Effector CD4-positive, alpha-beta T cell (primary cell): ENCODE data around the gene GNMT.
A peak's percentile ranks its signal among the peaks of the same experiment; 100 is the strongest.
"Not testable (repeated sequence)": the region's sequence is repeated elsewhere in the genome, so short reads cannot be mapped to it uniquely, and the experiment has no call there.

Source experiments
- DNase-seq: peaks from one replicate; pipeline ENCODE4 v3.0.0-alpha.2; 2020
- total RNA-seq: gene quantifications from one replicate; lab custom pipeline; 2026; lab: John Stamatoyannopoulos, UW

The GNMT gene
- 1.1 reads per million for total RNA-seq

DNA sequence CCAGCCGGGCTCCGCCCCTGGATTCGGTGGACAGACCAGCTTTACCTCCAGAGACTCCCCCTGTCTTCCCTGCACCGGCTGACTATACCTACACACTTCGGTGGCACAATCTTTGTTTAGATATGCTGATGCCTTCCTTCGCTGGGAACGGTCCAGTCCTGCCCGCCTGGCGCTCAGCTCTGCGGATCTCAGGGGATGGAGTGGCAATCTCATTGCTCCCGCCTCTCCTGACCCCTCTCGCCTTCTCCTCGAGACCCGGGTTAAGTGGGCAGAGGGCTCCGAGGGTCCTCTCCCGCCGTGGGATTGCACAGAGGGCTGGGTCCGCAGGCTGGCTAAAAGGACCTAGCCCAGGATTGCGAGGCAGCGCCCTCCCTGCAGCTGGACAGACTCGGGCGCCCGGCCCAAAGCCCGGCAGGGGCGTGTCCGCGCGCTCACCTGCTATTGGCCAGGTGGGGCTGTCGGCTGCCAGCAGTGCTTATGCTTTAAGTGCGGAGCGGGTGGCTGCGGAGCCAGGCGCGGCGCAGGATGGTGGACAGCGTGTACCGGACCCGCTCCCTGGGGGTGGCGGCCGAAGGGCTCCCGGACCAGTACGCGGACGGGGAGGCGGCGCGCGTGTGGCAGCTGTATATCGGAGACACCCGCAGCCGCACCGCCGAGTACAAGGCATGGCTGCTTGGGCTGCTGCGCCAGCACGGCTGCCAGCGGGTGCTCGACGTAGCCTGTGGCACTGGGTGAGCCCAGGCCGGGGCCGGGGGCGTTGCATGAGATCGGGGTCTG is at the start of gene GNMT:
GNMT (plus strand) TSS at position 512 of the 777 bp plus-strand sequence; CDS start at position 526, 14 bp downstream.
- peak; percentile 18 for DNase-seq

DNA sequence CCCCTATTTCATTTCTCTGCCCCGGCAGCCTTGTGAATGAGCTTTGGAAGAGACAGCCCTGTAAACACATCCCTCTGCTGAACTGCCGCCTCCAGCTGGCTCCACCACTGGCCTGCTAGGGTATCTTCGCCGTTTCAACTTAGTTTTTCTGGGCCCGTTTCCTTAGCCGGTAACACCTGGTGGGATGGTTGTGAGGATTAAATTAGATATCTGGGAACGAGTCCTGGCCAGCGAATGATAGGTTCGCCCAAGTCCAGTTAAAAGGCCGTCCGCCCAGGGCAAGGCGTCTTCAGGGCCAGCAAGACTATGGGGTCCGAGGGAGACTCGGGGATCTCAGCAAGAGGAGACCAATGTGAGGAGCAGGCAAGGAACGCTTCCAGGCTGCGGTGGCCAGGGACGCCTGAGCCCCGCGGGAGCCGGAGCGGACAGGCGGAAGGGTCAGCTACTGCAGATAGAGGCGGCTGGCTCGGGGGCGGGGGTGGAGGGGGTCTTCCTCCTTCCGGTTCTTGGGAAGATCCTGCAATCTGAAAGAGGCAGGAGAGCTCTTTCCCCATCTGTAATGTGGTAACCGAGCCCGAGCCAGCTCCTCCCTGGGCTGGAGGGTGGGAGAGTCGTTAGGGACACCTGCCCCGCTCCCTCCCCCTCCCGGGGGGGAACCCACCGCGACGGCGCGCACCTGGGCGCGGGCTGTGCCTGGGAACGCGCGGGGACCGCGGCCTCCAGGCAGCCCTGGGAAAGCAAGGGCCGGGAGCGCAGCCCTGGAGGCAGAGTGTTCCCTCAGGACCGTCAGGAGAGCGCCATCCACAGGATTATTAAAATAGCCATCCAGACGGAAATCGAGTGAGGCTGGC is 49.2 kb upstream of the GNMT start:
- no peak for DNase-seq

DNA sequence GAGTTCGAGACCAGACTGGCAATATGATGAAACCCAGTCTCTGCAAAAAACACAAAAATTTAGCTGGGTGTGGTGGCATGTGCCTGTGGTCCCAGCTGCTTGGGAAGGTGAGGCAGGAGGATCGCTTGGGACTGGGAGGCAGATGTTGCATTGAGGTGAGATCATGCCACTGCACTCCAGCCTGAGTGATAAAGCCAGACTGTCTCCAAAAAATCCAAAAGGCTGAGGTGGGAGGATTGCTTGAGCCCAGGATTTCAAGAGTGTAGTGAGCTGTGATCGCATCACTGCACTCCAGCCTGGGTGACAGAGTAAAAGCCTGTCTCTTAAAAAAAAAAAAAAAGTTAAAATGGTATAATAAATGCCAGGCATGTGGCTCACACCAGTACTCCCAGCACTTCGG is 46.0 kb upstream of the GNMT start:
- no peak for DNase-seq

DNA sequence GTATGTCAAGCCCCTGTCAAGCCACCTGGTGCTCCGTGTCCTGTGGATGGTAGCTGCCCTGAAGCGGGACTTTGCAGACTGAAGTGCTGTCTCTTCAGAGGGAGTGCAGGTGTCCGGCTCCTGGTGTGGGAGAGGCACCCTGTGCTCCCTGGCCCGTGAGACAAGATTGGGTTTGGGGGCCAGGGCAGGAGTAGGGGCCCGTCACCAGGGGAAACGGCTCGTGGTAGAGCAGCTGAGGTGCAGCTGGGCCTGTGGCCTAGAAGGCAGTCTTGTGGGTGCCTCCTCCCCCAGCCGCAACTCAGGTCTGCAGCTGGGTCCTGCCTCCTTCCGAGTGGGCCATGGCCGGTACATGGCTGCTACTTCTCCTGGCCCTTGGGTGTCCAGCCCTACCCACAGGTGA is 44.8 kb upstream of the GNMT start, which contains the start of gene PTCRA:
PTCRA (plus strand) TSS at position 322 of the 400 bp plus-strand sequence; CDS start at position 339, 17 bp downstream.
- DNase-seq: no peak

DNA sequence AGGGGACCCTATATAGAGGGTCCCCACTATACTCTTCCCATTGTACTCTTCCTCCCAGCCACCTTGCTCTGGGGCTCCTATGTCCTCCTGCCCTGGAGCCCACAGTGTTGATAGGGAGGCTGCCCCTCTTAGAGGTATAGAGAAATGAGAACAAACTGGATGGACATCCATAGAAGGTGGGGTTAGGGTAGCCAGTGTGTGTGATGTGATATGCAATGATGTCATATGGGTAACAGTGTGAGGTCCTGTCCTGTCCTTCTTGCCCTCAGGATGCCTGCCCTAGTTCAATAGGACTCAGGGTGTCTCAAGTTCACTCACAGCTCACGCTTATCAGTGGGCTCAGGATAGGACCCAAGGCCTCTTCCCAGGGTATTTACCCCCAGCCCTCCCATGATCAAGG is 44.3 kb upstream of the GNMT start:
- DNase-seq: no peak

DNA sequence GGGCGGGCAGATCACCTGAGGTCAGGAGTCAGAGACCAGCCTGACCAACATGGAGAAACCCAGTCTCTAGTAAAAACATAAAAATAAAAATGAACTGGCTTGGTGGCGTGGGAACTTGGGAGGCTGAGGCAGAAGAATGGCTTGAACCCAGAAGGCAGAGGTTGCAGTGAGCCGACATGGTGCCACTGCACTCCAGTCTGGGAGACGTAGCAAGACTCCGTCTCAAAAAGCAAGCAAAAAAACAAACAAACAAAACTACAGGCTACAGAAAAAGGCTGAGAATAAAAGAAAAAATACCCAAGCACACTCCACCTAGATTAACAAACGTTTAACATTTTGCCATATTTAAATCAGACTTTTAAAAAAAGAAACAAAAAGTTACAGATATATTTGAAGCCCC is 38.8 kb upstream of the GNMT start:
- DNase-seq: no peak

DNA sequence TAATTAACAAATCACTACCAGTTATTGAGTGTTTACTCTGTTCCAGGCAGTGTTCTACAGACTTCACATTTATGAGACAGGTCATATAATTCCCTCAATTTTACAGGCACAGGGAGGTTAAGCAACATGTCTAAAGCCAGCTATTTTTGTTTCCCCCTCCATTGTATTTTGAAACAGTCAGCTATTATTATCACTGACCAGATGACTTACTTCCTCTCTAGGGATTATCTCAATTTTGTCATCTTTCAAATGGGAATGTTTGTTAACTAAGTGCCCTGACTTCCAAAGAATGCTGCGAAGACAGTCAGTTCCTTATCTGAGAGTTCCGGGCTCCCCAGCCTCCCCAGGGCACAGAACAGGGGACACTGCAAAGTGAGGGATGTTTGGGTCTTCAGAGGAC is 36.9 kb upstream of the GNMT start:
- DNase-seq: no peak

DNA sequence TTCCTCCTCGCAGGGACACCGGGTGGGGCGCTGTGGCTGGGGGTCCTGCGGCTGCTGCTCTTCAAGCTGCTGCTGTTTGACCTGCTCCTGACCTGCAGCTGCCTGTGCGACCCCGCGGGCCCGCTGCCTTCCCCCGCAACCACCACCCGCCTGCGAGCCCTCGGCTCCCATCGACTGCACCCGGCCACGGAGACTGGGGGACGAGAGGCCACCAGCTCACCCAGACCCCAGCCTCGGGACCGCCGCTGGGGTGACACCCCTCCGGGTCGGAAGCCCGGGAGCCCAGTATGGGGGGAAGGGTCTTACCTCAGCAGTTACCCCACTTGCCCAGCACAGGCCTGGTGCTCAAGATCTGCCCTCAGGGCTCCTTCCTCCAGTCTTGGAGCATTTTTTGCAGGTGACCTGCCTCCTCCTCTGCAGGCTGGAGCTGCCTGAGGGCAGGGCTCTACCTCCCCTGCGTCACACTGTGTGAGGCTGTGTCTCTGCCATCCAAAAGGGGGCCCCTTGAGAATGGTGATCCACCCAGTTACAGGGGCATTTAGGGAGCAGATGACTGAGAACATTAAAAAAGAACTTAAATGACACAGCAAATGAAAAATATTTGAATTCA is 35.2 kb upstream of the GNMT start:
- DNase-seq: no peak

DNA sequence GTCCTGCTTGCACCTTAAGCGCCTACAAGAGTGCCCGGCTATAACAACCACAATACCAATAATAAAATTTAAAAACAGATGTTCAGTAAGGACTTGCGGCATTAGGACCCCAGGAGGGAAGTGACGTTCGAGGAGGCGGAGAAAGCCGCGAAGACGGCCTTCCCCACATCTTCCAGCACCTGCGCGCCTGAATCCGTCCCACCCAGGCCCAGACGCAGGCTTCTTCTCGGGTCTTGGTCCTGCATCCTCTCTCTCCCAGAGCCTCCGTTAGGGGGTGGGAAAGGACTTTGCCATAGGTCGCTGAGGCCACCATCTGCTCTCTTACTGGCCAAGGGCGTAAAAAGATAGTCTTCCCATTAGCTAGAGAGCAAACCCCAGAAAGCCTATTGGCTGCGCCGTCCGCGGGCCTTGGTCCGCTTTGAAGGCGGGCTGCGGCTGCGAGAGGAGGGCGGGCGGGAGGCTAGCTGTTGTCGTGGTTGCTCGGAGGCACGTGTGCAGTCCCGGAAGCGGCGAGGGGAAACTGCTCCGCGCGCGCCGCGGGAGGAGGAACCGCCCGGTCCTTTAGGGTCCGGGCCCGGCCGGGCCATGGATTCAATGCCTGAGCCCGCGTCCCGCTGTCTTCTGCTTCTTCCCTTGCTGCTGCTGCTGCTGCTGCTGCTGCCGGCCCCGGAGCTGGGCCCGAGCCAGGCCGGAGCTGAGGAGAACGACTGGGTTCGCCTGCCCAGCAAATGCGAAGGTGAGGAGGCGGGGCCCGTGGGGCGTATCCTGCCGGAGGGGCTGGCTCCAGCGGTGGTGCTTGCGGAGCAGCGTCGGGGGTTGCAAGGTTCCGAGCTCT is 31.4 kb upstream of the GNMT start, which contains the start of gene CNPY3:
CNPY3 (plus strand) TSS at position 495 of the 835 bp plus-strand sequence; CDS start at position 586, 91 bp downstream.
- DNase-seq: peak; percentile 91

DNA sequence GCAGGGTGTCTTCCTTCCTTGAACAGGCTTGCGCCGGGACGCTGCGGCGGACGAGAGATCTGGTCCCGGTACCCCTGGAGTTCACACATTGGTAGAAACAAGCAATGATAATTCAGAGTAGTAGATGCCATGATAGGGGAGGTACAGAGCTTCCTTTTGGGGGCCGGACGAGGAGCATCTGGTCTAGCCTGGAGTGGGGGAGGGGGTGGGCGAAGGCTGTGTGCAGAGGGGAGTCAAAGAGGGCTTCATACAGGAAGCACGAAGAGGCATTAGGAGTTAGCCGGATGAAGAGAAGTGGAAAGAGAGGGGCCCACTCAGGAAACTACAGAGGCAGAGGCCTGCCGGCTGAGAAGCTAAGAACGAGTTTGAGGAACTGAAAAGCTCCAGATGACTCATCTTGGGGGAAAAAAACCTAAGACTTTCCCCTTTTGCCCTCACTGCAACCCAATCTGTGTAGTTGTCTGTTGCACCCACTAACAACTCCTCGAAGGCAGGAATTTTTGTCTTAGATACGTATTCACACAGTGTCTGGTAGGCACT is 30.7 kb upstream of the GNMT start:
- DNase-seq: peak; percentile 46

DNA sequence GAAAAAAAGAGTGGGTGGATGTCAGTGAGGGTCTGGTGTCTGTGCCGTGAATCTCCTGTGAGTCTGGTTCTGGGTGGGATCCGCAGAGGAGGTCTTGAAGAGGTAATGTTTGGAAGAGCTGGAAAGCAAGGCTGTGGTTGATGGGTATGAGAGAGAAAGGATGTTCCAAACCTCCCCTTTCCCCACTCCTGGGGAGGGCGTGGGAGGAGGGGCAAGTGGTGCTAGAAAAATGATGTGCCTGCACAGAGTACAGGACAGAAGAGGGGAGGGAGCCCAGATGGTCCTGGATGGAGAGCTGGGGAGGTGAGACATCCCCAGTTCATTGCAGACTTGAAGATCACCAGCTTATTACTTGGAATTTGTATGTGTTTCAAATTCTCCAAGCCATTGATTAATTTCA is 28.1 kb upstream of the GNMT start:
- DNase-seq: no peak

DNA sequence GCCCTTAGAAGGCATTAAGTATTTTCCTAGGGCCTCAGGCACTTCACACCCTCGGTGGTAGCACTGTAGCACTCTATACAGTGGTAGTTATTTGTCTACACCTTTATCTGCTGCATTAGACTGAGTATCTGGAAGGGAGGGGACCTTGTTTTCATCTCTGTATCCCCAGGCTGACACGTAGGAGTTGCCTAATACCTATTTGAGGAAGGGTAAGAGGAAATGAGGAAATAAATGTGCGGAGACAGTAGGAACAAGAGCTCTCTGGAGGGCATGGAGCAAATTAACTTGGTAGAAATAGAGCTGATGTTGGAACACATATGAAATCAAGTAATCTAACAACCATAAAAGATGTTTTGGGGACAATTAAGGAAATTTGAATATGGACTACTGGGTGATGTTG is 27.3 kb upstream of the GNMT start:
- no peak for DNase-seq

DNA sequence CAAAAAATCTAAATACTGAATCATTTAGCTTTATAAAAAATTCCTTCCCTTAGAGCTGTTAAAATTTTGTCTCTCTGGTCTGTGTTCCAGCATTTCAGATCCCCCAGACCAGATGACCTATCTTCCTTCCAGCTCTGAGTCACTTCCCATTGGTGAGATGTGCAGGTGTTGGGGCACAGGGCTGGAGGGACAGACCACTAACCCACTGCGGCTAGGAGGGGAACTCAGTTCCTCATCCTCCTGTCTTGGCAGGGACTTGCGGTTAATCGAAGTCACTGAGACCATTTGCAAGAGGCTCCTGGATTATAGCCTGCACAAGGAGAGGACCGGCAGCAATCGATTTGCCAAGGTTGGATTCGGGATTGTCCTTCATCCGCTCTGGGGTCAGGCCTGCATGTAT is 25.2 kb upstream of the GNMT start:
- no peak for DNase-seq

DNA sequence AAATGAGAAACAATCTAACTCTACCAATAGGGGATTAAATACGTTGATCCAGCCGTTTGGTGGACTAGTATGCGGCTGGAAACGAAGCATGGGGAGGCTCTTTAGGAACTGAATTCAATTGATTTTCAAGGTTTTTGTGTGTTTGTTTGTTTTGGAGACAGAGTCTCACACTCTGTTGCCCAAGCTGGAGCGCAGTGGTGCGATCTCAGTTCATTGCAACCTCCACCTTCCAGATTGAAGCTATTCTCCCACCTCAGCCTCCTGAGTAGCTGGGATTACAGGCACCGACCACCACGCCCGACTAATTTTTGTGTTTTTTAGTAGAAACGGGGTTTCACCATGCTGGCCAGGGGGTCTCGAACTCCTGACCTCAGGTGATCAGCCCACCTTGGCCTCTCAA is 24.2 kb upstream of the GNMT start:
- DNase-seq: no peak

DNA sequence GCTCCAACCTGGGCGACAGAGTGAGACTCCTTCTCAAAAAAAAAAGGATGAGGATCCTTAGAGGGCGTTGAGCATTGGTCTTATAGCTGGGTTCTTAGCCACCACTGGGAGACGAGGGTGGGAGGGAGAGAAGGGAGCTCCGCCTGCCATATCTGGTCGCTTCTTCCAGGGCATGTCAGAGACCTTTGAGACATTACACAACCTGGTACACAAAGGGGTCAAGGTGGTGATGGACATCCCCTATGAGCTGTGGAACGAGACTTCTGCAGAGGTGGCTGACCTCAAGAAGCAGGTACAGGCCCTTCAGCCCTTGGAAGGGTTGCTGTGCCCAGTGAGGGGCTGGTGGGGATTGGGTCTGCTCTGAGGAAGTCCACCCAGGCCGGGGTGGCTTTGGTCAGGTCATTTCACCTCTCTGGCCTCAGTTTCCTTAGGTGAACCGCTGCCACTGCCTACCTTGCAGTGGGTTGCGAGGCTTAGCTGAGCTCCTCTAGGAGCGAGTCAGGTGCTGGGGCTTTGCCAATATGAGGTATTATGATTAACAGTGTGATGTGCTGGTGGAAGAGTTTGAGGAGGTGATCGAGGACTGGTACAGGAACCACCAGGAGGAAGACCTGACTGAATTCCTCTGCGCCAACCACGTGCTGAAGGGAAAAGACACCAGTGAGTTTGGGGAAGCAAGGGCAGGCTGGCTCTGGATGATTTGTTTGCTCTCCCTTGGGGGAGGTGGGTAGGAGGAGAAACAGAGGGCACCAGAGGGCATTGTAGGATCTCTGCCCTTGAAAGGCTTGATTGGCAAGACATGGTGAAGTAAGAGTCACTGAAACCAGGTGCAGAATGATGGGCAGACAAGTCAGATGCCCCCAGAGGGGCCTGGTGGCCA is 22.8 kb upstream of the GNMT start:
- DNase-seq: no peak

DNA sequence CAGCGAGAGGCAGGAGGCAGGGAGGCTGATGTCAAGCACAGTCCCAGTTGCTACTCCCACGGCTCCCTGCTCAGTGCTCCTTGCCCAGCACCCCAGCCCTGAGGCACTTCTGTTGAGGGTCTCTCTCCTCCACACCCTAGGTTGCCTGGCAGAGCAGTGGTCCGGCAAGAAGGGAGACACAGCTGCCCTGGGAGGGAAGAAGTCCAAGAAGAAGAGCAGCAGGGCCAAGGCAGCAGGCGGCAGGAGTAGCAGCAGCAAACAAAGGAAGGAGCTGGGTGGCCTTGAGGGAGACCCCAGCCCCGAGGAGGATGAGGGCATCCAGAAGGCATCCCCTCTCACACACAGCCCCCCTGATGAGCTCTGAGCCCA is 22.1 kb upstream of the GNMT start:
- no peak for DNase-seq

DNA sequence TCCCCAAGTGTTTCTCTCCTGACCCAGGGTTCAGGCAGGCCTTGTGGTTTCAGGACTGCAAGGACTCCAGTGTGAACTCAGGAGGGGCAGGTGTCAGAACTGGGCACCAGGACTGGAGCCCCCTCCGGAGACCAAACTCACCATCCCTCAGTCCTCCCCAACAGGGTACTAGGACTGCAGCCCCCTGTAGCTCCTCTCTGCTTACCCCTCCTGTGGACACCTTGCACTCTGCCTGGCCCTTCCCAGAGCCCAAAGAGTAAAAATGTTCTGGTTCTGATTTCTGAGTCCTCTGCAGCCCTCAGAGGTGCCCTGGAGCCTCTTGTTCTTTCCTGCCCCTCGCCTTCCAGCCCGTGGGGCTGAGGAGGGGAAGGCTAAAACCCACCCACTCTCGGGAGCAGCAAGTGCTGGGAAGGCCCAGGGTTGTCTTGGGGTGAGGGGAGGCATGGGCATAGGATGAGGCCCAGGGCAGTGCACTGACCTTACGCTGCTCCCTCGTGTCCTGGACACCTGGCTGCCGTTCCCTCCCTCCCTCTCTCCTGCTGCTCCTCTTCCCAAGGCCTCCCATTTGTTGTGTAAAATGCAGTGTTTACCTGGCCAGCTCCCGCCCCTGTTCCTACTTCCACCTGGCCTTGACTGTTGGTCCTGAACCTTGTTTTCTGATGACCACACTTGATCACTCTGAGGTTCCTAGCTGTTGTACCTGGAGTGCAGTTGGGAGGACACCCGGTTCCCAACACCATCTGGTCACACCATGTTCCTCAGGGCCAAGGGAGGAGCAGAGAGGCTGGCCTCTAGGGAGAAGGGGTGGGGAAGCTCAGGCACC is 21.4 kb upstream of the GNMT start:
- DNase-seq: no peak

DNA sequence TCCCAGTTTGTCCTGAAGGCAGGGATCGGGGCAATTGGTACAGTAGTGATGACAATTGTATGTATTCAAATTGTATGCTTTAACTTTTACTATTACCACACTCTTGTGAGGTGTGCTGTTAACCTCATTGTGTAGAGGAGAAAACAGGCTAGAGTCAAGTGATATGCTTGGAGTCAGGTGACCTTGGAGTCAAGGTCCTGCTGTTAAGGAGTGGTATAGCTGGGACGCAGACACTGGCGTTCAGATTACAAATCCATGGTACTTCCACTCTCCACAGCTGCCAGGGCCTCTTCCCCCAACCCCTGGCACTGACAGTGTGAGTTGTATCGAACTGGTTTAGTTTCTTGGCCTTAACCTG is 20.8 kb upstream of the GNMT start:
- DNase-seq: no peak

DNA sequence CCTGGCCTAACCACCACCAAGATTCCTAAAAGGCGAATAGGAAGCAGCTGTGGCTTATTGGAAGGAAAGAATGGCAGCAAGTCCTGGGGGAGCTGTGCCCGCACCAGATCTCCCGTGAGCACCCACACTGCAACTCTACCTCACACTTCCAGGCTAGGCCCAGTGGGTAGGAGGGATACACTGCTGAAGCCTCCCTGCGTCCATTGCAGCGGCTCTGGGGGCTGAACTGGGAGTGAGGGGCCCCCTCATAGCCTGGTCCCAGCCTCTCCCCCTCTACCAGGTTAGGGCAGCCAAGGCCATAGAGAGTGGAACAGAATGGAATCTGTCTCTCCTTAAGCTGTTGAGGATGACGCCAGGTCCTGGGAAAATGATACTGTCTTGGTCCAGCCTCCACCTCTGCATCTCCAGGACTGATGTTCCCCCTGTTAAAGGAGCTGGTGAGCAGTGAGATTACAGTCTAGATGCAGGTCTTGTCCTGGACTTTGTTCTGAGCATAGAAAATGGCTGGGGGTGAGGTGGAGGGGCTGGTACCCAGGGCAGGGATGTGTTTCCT is 20.0 kb upstream of the GNMT start:
- no peak for DNase-seq

DNA sequence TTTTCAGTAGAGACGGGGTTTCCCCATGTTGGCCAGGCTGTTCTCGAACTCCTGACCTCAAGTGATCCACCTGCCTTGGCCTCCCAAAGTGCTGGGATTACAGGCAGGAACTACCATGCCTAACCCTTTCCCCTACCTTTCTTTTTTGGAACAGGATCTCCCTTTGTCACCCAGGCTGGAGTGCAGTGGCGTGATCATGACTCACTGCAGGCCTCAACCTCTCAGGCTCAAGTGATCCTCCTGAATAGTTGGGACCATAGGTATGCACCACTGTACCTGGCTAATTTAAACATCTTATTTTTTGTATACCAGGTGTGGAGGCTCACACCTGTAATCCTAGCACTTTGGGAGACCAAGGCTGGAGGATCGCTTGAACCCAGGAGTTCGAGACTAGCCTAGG is 19.2 kb upstream of the GNMT start:
- DNase-seq: not testable (repeated sequence)
